BJ (cell line): ENCODE results near the gene CGRRF1. TPM values are rescaled to one million over a fixed set of nuclear protein-coding genes. Genes with fewer than 3 reads are reported as not detected.
A peak's percentile ranks its signal among the peaks of the same experiment; 100 is the strongest.

Experiments used
- CTCF ChIA-PET: fragments of 350-600 bp; formaldehyde crosslinking; extraction: SDS; loops from one replicate; lab custom pipeline; 2021; ENCODE audit warnings: antibody characterized with exemption, inconsistent platforms; lab: Yijun Ruan, JAX
- POLR2A ChIA-PET: fragments of 300-600 bp; sonication (Branson Sonifier 250); formaldehyde crosslinking; extraction: SDS; loops from one replicate; lab custom pipeline; 2021; ENCODE audit warnings: antibody characterized with exemption; lab: Charles Lee
- DNase-seq: peaks from one replicate; pipeline ENCODE4 v3.0.0-alpha.2; 2011; ENCODE audit warnings: low read depth
- H3K27me3 ChIP-seq: 2 replicates; pipeline ENCODE4 v1.6.0; 2011; ENCODE audit warnings: low read length; ENCODE audit not compliant: control insufficient read depth, insufficient read depth
- H3K36me3 ChIP-seq: 2 replicates; pipeline ENCODE4 v1.5.1; 2011; ENCODE audit warnings: low read length; ENCODE audit not compliant: control insufficient read depth, insufficient read depth
- H3K4me3 ChIP-seq: 2 replicates; pipeline ENCODE4 v1.5.1; 2011; ENCODE audit warnings: low read depth, mild to moderate bottlenecking, control low read depth, low read length
- CTCF ChIP-seq: IDR thresholded peaks from 2 replicates; pipeline ENCODE4 v1.5.1; 2011; ENCODE audit warnings: low read depth, mild to moderate bottlenecking, control low read depth, inconsistent platforms, low read length, moderate library complexity; ENCODE audit not compliant: insufficient read depth
- polyA plus RNA-seq: library from polyadenylated mRNA; depleted of rRNA; stranded (reverse); fragments of >200 nt; gene quantifications from 2 replicates; pipeline ENCODE4 v1.2.3, GENCODE V29; 2011

CGRRF1 gene
- polyA plus RNA-seq, 1 experiment = 7.5 TPM

- no peak for TF ChIP-seq CTCF
- POLR2A ChIA-PET = no interaction called here
- Histone ChIP-seq H3K36me3 (peaks cover 3% of the 10 kb centered on the region; the same call in 1 of the 2 replicates), H3K27me3 (no peaks in the 10 kb centered on the region), H3K4me3 (no peak overlapping the region)
- CTCF ChIA-PET = interaction anchor here (0.8 kb wide), 1 partner anchor 45 kb away, joined by 3 read pairs; no protein-coding TSS in a partner anchor
- no peak for DNase-seq
These were observed 23.0 kb upstream of the CGRRF1 start for GRCh38 chr14:54486685-54487084.

DNA sequence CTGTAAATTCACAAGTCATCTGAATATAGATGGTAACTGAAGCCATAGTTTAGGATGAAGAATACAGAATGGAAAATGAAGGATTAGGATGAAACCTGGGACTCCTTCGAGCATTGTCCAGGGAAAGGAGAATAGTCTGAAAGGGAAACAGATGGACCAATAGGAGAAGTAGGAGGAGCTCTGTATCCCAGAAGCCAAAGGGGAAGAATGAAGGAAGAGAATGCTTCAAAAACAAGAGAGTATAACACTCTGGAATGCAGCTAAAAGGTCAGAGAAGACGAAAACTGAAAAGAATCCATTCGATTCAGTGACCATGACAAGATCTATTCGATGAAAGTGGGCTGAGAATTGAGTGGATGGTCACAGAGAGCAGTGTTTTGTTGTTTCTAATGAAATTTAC, 21.9 kb upstream of the CGRRF1 start:
- H3K27me3 ChIP-seq = no peaks in the 10 kb centered on the region
- H3K4me3 ChIP-seq = peak overlapping the region; percentile 77
- TF ChIP-seq CTCF = no peak
- POLR2A ChIA-PET = interaction anchor here (0.6 to 1.0 kb wide), 3 partner anchors 11 to 75 kb away, joined by 3 read pairs; no protein-coding TSS in a partner anchor
- CTCF ChIA-PET = interaction anchor here (1.3 to 1.5 kb wide), 3 partner anchors 14 to 69 kb away, joined by 3 to 4 read pairs (median 3); no protein-coding TSS in a partner anchor
- peaks cover 3% of the 10 kb centered on the region; the same call in 1 of the 2 replicates for H3K36me3 ChIP-seq
- no peak for DNase-seq

GRCh38 chr14:54488318-54488645, 21.4 kb upstream of the CGRRF1 start:
- no peaks in the 10 kb centered on the region for H3K27me3 ChIP-seq
- DNase-seq = no peak
- POLR2A ChIA-PET = interaction anchor here (0.8 to 1.0 kb wide), 2 partner anchors 21 to 74 kb away, joined by 3 read pairs; no protein-coding TSS in a partner anchor
- TF ChIP-seq CTCF = peak; percentile 23; the same call in 1 of the 2 replicates
- peak overlapping the region; percentile 77 for H3K4me3 ChIP-seq
- 0 out of 2 replicates have a peak, but pooled peaks cover 1% of the 10 kb centered on the region for H3K36me3 ChIP-seq
- CTCF ChIA-PET = interaction anchor here (1.3 to 1.6 kb wide), 5 partner anchors 11 to 285 kb away, joined by 3 to 5 read pairs (median 4); no protein-coding TSS in a partner anchor

GRCh38 chr14:54488646-54489317, 20.9 kb upstream of the CGRRF1 start, which contains the start of gene GMFB:
Gene GMFB, minus strand, starts transcription at chr14:54488980. Its CDS starts 53 bp downstream, at chr14:54488927.
- POLR2A ChIA-PET = interaction anchor here (0.8 kb wide), 1 partner anchor 74 kb away, joined by 3 read pairs; no protein-coding TSS in a partner anchor
- H3K36me3 ChIP-seq = no peaks in the 10 kb centered on the region
- no peaks in the 10 kb centered on the region for H3K27me3 ChIP-seq
- peak; percentile 57 for DNase-seq
- H3K4me3 ChIP-seq = peak within 1 kb of the TSS; percentile 77
- CTCF ChIA-PET = interaction anchor here (1.3 to 1.6 kb wide), 5 partner anchors 11 to 284 kb away, joined by 3 to 5 read pairs (median 4); no protein-coding TSS in a partner anchor
- TF ChIP-seq CTCF = peak; percentile 67

- DNase-seq = no peak
- TF ChIP-seq CTCF = no peak
- CTCF ChIA-PET = interaction anchor here (0.6 to 1.6 kb wide), 4 partner anchors 10 to 403 kb away, joined by 3 to 5 read pairs (median 4); no protein-coding TSS in a partner anchor
- H3K36me3 ChIP-seq = no peaks in the 10 kb centered on the region
- H3K27me3 ChIP-seq = no peaks in the 10 kb centered on the region
- POLR2A ChIA-PET = no interaction called here
- peak overlapping the region; percentile 77 for H3K4me3 ChIP-seq
These were observed 20.4 kb upstream of the CGRRF1 start for GRCh38 chr14:54489318-54489683.
